Right lobe of liver (tissue), 4 donors: ENCODE results near the gene MYLK4.

Source experiments
- CTCF ChIP-seq, 4 donors: fragments of 200-600 bp in 3 of 4; fragments of 450-650 bp in 1 of 4; IDR thresholded peaks; one replicate each; pipeline versions ENCODE4 v1.5.1 to v1.8.0; 2016 to 2022; ENCODE audit warnings: antibody characterized with exemption in 4 of 4, mild to moderate bottlenecking in 2 of 4
- POLR2A ChIP-seq: fragments of 450-650 bp; IDR thresholded peaks from one replicate; pipeline ENCODE4 v1.6.1; 2017; ENCODE audit warnings: antibody characterized with exemption, mild to moderate bottlenecking
- donor health status: DM: no; HTN: no; CAD: no.
- donor health status: DM: no; HTN: no; CAD: no.
- donor health status: DM: no; HTN: yes; CAD: no.

GRCh38 chr6:2770171-2770570, 19.4 kb upstream of the MYLK4 start:
- TF ChIP-seq CTCF (IDR thresholded peaks at IDR 0.05) (no peak), POLR2A (no peak)
